HG03565 (cell line): ENCODE results near the gene LZTS3.

Source experiments
- ATAC-seq: cut with Tn5 transposase; IDR thresholded peaks from one replicate; pipeline ENCODE4 v1.9.1; 2021; ENCODE audit warnings: mild to moderate bottlenecking, moderate library complexity; ENCODE audit not compliant: unreplicated experiment

Gene LZTS3

GRCh38 chr20:3115190-3116107 is 57.9 kb downstream of the LZTS3 start:
- no peak for ATAC-seq
